B cell (primary cell): Measurements from ENCODE around the gene NTM. TPM values are rescaled to one million over a fixed set of nuclear protein-coding genes. Genes with fewer than 3 reads are reported as not detected.

Experiments used
- ATAC-seq: fragments of 200-7000 bp; cut with Tn5 transposase; one replicate; pipeline ENCODE4 v1.10.0; 2021; ENCODE audit warnings: low read depth, mild to moderate bottlenecking, moderate number of reproducible peaks, moderate library complexity
- CTCF ChIA-PET: fragments of 350-600 bp; sonication (Branson Sonifier 250); formaldehyde crosslinking; loops from one replicate; lab custom pipeline; 2021; ENCODE audit warnings: antibody characterized with exemption, inconsistent platforms; lab: Charles Lee
- POLR2A ChIA-PET: fragments of 350-600 bp; sonication (Branson Sonifier 250); formaldehyde crosslinking; loops from one replicate; lab custom pipeline; 2021; ENCODE audit warnings: antibody characterized with exemption; lab: Charles Lee
- DNase-seq: peaks from one replicate; pipeline ENCODE4 v3.0.0; 2013
- H2AFZ ChIP-seq: 2 replicates; pipeline ENCODE4 v1.6.1; 2012; ENCODE audit warnings: mild to moderate bottlenecking, low read depth, low read length; ENCODE audit not compliant: insufficient read depth, poor library complexity, severe bottlenecking
- H3K27ac ChIP-seq, 2 donors: 1 replicate in 1 of 2; 2 replicates in 1 of 2; pipeline ENCODE4 v1.5.1; 2012 to 2013; ENCODE audit warnings: low read length in 2 of 2, mild to moderate bottlenecking in 2 of 2, moderate library complexity in 1 of 2
- H3K27me3 ChIP-seq, 4 experiments: fragments of 200-600 bp in 1 of 4; sonication (generic) in 1 of 4; replicated peaks in 1 of 4; 1 replicate in 2 of 4; 2 replicates in 2 of 4; pipeline versions ENCODE4 v1.6.1 to v1.7.0; 2013 to 2016; ENCODE audit warnings: low read length in 3 of 4, mild to moderate bottlenecking in 2 of 4, mixed read lengths in 1 of 4, moderate library complexity in 1 of 4; ENCODE audit not compliant: insufficient read depth in 4 of 4, control insufficient read depth in 3 of 4; ENCODE audit errors: control extremely low read depth in 1 of 4
- H3K36me3 ChIP-seq, 2 experiments: replicated peaks in 1 of 2; 1 replicate in 1 of 2; 2 replicates in 1 of 2; pipeline versions ENCODE4 v1.6.1 to v1.7.1; 2013; ENCODE audit warnings: low read length in 1 of 2; ENCODE audit not compliant: insufficient read depth in 2 of 2, control insufficient read depth in 1 of 2; ENCODE audit errors: control extremely low read depth in 1 of 2, extremely low read depth in 1 of 2
- H3K4me1 ChIP-seq, 2 donors: fragments of 200-600 bp in 1 of 2; sonication (generic) in 1 of 2; 1 replicate in 1 of 2; 2 replicates in 1 of 2; pipeline versions ENCODE4 v1.5.1 to v1.6.1; 2013 to 2017; ENCODE audit warnings: low read length in 2 of 2; ENCODE audit not compliant: control insufficient read depth in 2 of 2, insufficient read depth in 2 of 2
- H3K4me2 ChIP-seq: replicated peaks from 2 replicates; pipeline ENCODE3; 2012; ENCODE audit warnings: mild to moderate bottlenecking, low read depth, low read length; ENCODE audit not compliant: poor library complexity, severe bottlenecking
- H3K4me3 ChIP-seq, 5 experiments: fragments of 200-600 bp in 1 of 5; sonication (generic) in 1 of 5; 1 replicate in 3 of 5; 2 replicates in 2 of 5; pipeline versions ENCODE4 v1.5.1 to v1.7.0; 2011 to 2016; ENCODE audit warnings: low read length in 4 of 5, mild to moderate bottlenecking in 4 of 5, low read depth in 2 of 5, control low read depth in 1 of 5, moderate library complexity in 1 of 5; ENCODE audit not compliant: insufficient read depth in 1 of 5; ENCODE audit errors: control extremely low read depth in 1 of 5, extremely low read depth in 1 of 5
- H3K79me2 ChIP-seq: fragments of 200-600 bp; sonication (generic); one replicate; pipeline ENCODE4 v1.6.0; 2016; ENCODE audit warnings: low read length; ENCODE audit not compliant: control insufficient read depth, insufficient read depth
- H3K9ac ChIP-seq: fragments of 200-600 bp; sonication (generic); 2 replicates; pipeline ENCODE4 v1.6.1; 2017; ENCODE audit warnings: mild to moderate bottlenecking, low read length, moderate library complexity
- H3K9me3 ChIP-seq, 3 donors: one replicate each; pipeline versions ENCODE4 v1.6.1 to v1.7.1; 2013; ENCODE audit warnings: low read length in 2 of 3; ENCODE audit not compliant: control insufficient read depth in 2 of 3, insufficient read depth in 1 of 3; ENCODE audit errors: control extremely low read depth in 1 of 3
- H4K20me1 ChIP-seq: 2 replicates; pipeline ENCODE4 v1.6.0; 2012; ENCODE audit warnings: mild to moderate bottlenecking, low read length; ENCODE audit not compliant: insufficient read depth, control insufficient read depth, poor library complexity, severe bottlenecking
- H3K27ac Mint-ChIP-seq: one replicate; pipeline ENCODE4 v1.8.0; 2021; ENCODE audit warnings: mixed read lengths
- H3K27me3 Mint-ChIP-seq: one replicate; pipeline ENCODE4 v1.8.0; 2021; ENCODE audit warnings: mixed read lengths
- H3K4me1 Mint-ChIP-seq: one replicate; pipeline ENCODE4 v1.8.0; 2021; ENCODE audit warnings: mixed read lengths
- H3K4me3 Mint-ChIP-seq: one replicate; pipeline ENCODE4 v1.8.0; 2021; ENCODE audit warnings: mixed read lengths
- H3K9me3 Mint-ChIP-seq: one replicate; pipeline ENCODE4 v1.8.0; 2022; ENCODE audit warnings: mixed read lengths; ENCODE audit not compliant: insufficient read depth
- CTCF ChIP-seq: fragments of 200-600 bp; IDR thresholded peaks from one replicate; pipeline ENCODE4 v1.8.0; 2022; ENCODE audit warnings: antibody characterized with exemption, mild to moderate bottlenecking
- EZH2 ChIP-seq: IDR thresholded peaks from 2 replicates; pipeline ENCODE4 v1.6.1; 2012; ENCODE audit warnings: borderline replicate concordance, low read depth, mild to moderate bottlenecking, moderate library complexity, low read length; ENCODE audit not compliant: insufficient read depth, poor library complexity, severe bottlenecking
- WGBS: methylation state at CpG from one replicate; pipeline ENCODE4 v1.1.5; 2013; ENCODE audit warnings: missing lambda C conversion rate; ENCODE audit not compliant: insufficient coverage; 5-methylcytosine and 5-hydroxymethylcytosine counted together
- intact Hi-C: fragments of 100-400 bp; cut with micrococcal nuclease; formaldehyde crosslinking; loops from one replicate; pipeline ENCODE4 v1.10.0; 2022
- polyA plus RNA-seq: library from polyadenylated mRNA; depleted of rRNA; stranded (reverse); fragments of >200 nt; gene quantifications from 2 replicates; pipeline ENCODE4 v1.2.3, GENCODE V29; 2012
- total RNA-seq, 2 donors: library from RNA; stranded (reverse); fragments of 120-200 nt in 1 of 2; gene quantifications; 1 replicate in 1 of 2; 2 replicates in 1 of 2; pipeline versions ENCODE4 v1.2.3 to v1.2.4, GENCODE V29; 2013 to 2022

The NTM gene
- total and polyA plus RNA-seq, 2 donors (not counting 1 experiment from before 2014, with no cell fraction given), result not detected

GRCh38 chr11:131982154-131982553 lies 611.7 kb downstream of the NTM start:
- ChIA-PET POLR2A (no interaction called here), CTCF (no interaction called here)
- WGBS, result 46% methylated on average over 3 of the region's 3 CpGs
- Mint-ChIP-seq H3K9me3 (peaks cover 2% of the 10 kb centered on the region), H3K27ac (no peak overlapping the region), H3K27me3 (no peaks in the 10 kb centered on the region), H3K4me1 (no peaks in the 10 kb centered on the region), H3K4me3 (no peak overlapping the region)
- peaks cover 0 to 7% (median 2%) of the 10 kb centered on the region in 3 donors for H3K9me3 ChIP-seq
- no peaks in the 10 kb centered on the region for H3K36me3 ChIP-seq
- no peak for DNase-seq
- no peak overlapping the region for H3K4me3 ChIP-seq
- intact Hi-C loops, result no loop called here
- H3K4me2 ChIP-seq, result no peak overlapping the region
- no peaks in the 10 kb centered on the region for H3K4me1 ChIP-seq
- H3K27ac ChIP-seq, result no peak overlapping the region
- no peaks in the 10 kb centered on the region for H3K27me3 ChIP-seq
- no peaks in the 10 kb centered on the region for H4K20me1 ChIP-seq
- ATAC-seq, result no peak
- TF ChIP-seq EZH2 (no peak), CTCF (no peak)
- H3K79me2 ChIP-seq, result no peaks in the 10 kb centered on the region
- H2AFZ ChIP-seq, result no peak overlapping the region
- no peak overlapping the region for H3K9ac ChIP-seq

GRCh38 chr11:131985846-131986301 lies 615.5 kb downstream of the NTM start:
- no peak overlapping the region for H3K4me3 Mint-ChIP-seq
- no peaks in the 10 kb centered on the region for H4K20me1 ChIP-seq
- H3K4me1 ChIP-seq, result no peaks in the 10 kb centered on the region
- peaks cover 0 to 7% (median 2%) of the 10 kb centered on the region in 3 donors for H3K9me3 ChIP-seq
- peaks cover 2% of the 10 kb centered on the region for H3K9me3 Mint-ChIP-seq
- H3K4me2 ChIP-seq, result no peak overlapping the region
- H3K27ac Mint-ChIP-seq, result no peak overlapping the region
- no peaks in the 10 kb centered on the region for H3K4me1 Mint-ChIP-seq
- H3K27me3 Mint-ChIP-seq, result no peaks in the 10 kb centered on the region
- H3K27me3 ChIP-seq, result no peaks in the 10 kb centered on the region
- no peak overlapping the region for H3K4me3 ChIP-seq
- ATAC-seq (no peak), DNase-seq (no peak)
- H3K9ac ChIP-seq, result no peak overlapping the region
- ChIA-PET POLR2A (no interaction called here), CTCF (no interaction called here)
- TF ChIP-seq CTCF (no peak), EZH2 (no peak)
- H3K79me2 ChIP-seq, result no peaks in the 10 kb centered on the region
- no peaks in the 10 kb centered on the region for H3K36me3 ChIP-seq
- H3K27ac ChIP-seq, result no peak overlapping the region
- intact Hi-C loops, result no loop called here
- H2AFZ ChIP-seq, result no peak overlapping the region
- WGBS, result no CpG with 5 or more reads among the region's 4 CpGs
